Inflammatory macrophage treated with lipopolysaccharide for 4 hours (primary cell): ENCODE measurements around the gene PLEKHM2.

ENCODE experiments used
- DNase-seq: peaks from one replicate; pipeline ENCODE4 v3.0.0-alpha.2; 2020

Gene PLEKHM2

GRCh38 chr1:15742339-15742801, 58.2 kb downstream of the PLEKHM2 start, which contains the start of gene TMEM82:
Gene TMEM82 (plus strand): TSS chr1:15742499. CDS start chr1:15742560, 61 bp downstream.
- DNase-seq, result no peak

GRCh38 chr1:15744122-15744679, 60.1 kb downstream of the PLEKHM2 start:
- no peak for DNase-seq

- no peak for DNase-seq
Measured at GRCh38 chr1:15747378-15747777, 63.3 kb downstream of the PLEKHM2 start.

- DNase-seq, result no peak
Measured at GRCh38 chr1:15748264-15748663, 64.1 kb downstream of the PLEKHM2 start.

GRCh38 chr1:15748690-15749398, 64.7 kb downstream of the PLEKHM2 start:
- DNase-seq, result no peak

- no peak for DNase-seq
Measured at GRCh38 chr1:15749399-15750291, 65.5 kb downstream of the PLEKHM2 start.

GRCh38 chr1:15750924-15751323, 66.8 kb downstream of the PLEKHM2 start:
- no peak for DNase-seq

- no peak for DNase-seq
Measured at GRCh38 chr1:15751717-15752116, 67.6 kb downstream of the PLEKHM2 start.

GRCh38 chr1:15753776-15754175, 69.7 kb downstream of the PLEKHM2 start:
- no peak for DNase-seq

GRCh38 chr1:15755021-15755645, 71.0 kb downstream of the PLEKHM2 start:
- no peak for DNase-seq

- DNase-seq, result no peak
Measured at GRCh38 chr1:15755646-15756040, 71.5 kb downstream of the PLEKHM2 start.

- DNase-seq, result no peak
Measured at GRCh38 chr1:15756143-15757015, 72.3 kb downstream of the PLEKHM2 start.

- DNase-seq, result no peak
Measured at GRCh38 chr1:15757016-15757543, 73.0 kb downstream of the PLEKHM2 start.

GRCh38 chr1:15757575-15758342, 73.6 kb downstream of the PLEKHM2 start:
- DNase-seq, result no peak

GRCh38 chr1:15758343-15758931, 74.3 kb downstream of the PLEKHM2 start, which contains the start of gene FBLIM1:
Gene FBLIM1 (plus strand): TSS chr1:15758795. CDS start chr1:15764984, 6,189 bp downstream.
- no peak for DNase-seq

GRCh38 chr1:15758953-15759661, 75.0 kb downstream of the PLEKHM2 start:
- DNase-seq, result no peak

GRCh38 chr1:15760520-15761211, 76.5 kb downstream of the PLEKHM2 start:
- DNase-seq, result no peak

- DNase-seq, result no peak
Measured at GRCh38 chr1:15761366-15762128, 77.4 kb downstream of the PLEKHM2 start.
